HCT116 (cell line): ENCODE measurements around the gene ANKRD36B. TPM values are rescaled to one million over a fixed set of nuclear protein-coding genes. Genes with fewer than 3 reads are reported as not detected.
"Not testable (repeated sequence)": the region's sequence is repeated elsewhere in the genome, so short reads cannot be mapped to it uniquely, and the experiment has no call there.

Source experiments
- ATAC-seq: fragments of 200-7000 bp; cut with Tn5 transposase; 2 replicates; pipeline ENCODE4 v1.9.1; 2020; ENCODE audit warnings: mild to moderate bottlenecking, moderate library complexity
- BruUV-seq: library from RNA; stranded (reverse); fragments of 400-500 nt; replicated peaks from 2 replicates; lab custom pipeline; 2021; lab: Mats Ljungman, UMichigan
- CTCF ChIA-PET: fragments of 300-600 bp; sonication (Branson Sonifier 250); formaldehyde crosslinking; loops from one replicate; lab custom pipeline; 2021; ENCODE audit warnings: antibody characterized with exemption; lab: Charles Lee
- POLR2A ChIA-PET: fragments of 300-600, 350-600 bp; sonication (Branson Sonifier 250); formaldehyde crosslinking; loops from one replicate; lab custom pipeline; 2021; ENCODE audit warnings: antibody characterized with exemption; lab: Charles Lee
- RAD21 ChIA-PET, 2 experiments: fragments of 300-600 bp; sonication (Branson Sonifier 250); formaldehyde crosslinking; loops; one replicate each; lab custom pipeline; 2023; ENCODE audit warnings: low total read pairs in 2 of 2; ENCODE audit not compliant: uncharacterized antibody in 2 of 2, unreplicated experiment in 2 of 2, low non-redundant PET in 1 of 2; lab: Charles Lee
- DNase-seq: peaks from one replicate; pipeline ENCODE4 v3.0.0-alpha.2; 2010; ENCODE audit warnings: low read depth, low spot score
- H2AFZ ChIP-seq: fragments of 200-600 bp; shearing (Covaris generic), sonication (generic); 2 replicates; pipeline ENCODE4 v1.6.1; 2017; ENCODE audit warnings: low read depth, mixed run types, mixed read lengths, antibody characterized with exemption, low read length; ENCODE audit not compliant: poor library complexity, severe bottlenecking
- H3K27ac ChIP-seq: 2 replicates; pipeline ENCODE4 v1.5.1; 2012; ENCODE audit warnings: low read depth, low read length
- H3K27me3 ChIP-seq: fragments of 200-600 bp; sonication (generic); 2 replicates; pipeline ENCODE4 v1.6.1; 2016; ENCODE audit warnings: mixed run types, low read length, mixed read lengths; ENCODE audit not compliant: insufficient read depth
- H3K36me3 ChIP-seq, 2 experiments: fragments of 200-500 bp in 1 of 2; fragments of 200-600 bp in 1 of 2; sonication (Bioruptor generic) in 1 of 2; sonication (generic) in 1 of 2; 2 replicates each; pipeline versions ENCODE4 v1.5.1 to v1.6.1; 2014 to 2016; ENCODE audit warnings: low read length in 2 of 2, inconsistent platforms in 1 of 2, mixed read lengths in 1 of 2, mixed run types in 1 of 2; ENCODE audit not compliant: insufficient read depth in 2 of 2, control insufficient read depth in 1 of 2
- H3K4me1 ChIP-seq, 2 experiments: fragments of 200-600 bp in 1 of 2; sonication (generic) in 1 of 2; 2 replicates each; pipeline versions ENCODE4 v1.5.1 to v1.6.1; 2012 to 2017; ENCODE audit warnings: low read length in 2 of 2, inconsistent platforms in 1 of 2, mild to moderate bottlenecking in 1 of 2, mixed read lengths in 1 of 2, mixed run types in 1 of 2, moderate library complexity in 1 of 2; ENCODE audit not compliant: insufficient read depth in 2 of 2, control insufficient read depth in 1 of 2
- H3K4me2 ChIP-seq: fragments of 200-600 bp; sonication (generic); 2 replicates; pipeline ENCODE4 v1.6.1; 2017; ENCODE audit warnings: mixed run types, low read length, mixed read lengths
- H3K4me3 ChIP-seq, 2 experiments: fragments of 200-600 bp in 1 of 2; sonication (generic) in 1 of 2; replicated peaks in 1 of 2; 2 replicates each; pipeline ENCODE4 v1.5.1; 2011 to 2016; ENCODE audit warnings: low read length in 2 of 2, control low read depth in 1 of 2, low read depth in 1 of 2, mild to moderate bottlenecking in 1 of 2, mixed read lengths in 1 of 2, mixed run types in 1 of 2
- H3K79me2 ChIP-seq: fragments of 200-600 bp; sonication (generic); 2 replicates; pipeline ENCODE4 v1.6.1; 2017; ENCODE audit warnings: mild to moderate bottlenecking, mixed run types, low read length, moderate library complexity, mixed read lengths; ENCODE audit not compliant: insufficient read depth
- H3K9ac ChIP-seq: fragments of 200-600 bp; sonication (generic); 2 replicates; pipeline ENCODE4 v1.6.1; 2016; ENCODE audit warnings: low read length, mixed read lengths
- H3K9me2 ChIP-seq: fragments of 200-600 bp; sonication (generic), shearing (Covaris generic); 2 replicates; pipeline ENCODE4 v1.6.1; 2017; ENCODE audit warnings: mixed run types, mild to moderate bottlenecking, moderate library complexity; ENCODE audit not compliant: insufficient read depth
- H3K9me3 ChIP-seq, 2 experiments: fragments of 200-500 bp in 1 of 2; fragments of 200-600 bp in 1 of 2; sonication (Bioruptor generic) in 1 of 2; sonication (generic) in 1 of 2; 2 replicates each; pipeline ENCODE4 v1.6.1; 2014 to 2017; ENCODE audit warnings: low read length in 2 of 2, mixed read lengths in 2 of 2, inconsistent platforms in 1 of 2, low read depth in 1 of 2, mild to moderate bottlenecking in 1 of 2, mixed run types in 1 of 2, moderate library complexity in 1 of 2; ENCODE audit not compliant: control insufficient read depth in 1 of 2, insufficient read depth in 1 of 2
- H4K20me1 ChIP-seq: fragments of 200-600 bp; sonication (generic), shearing (Covaris generic); 2 replicates; pipeline ENCODE4 v1.6.1; 2017; ENCODE audit warnings: mixed run types, mild to moderate bottlenecking, moderate library complexity; ENCODE audit not compliant: insufficient read depth
- intact Hi-C: fragments of 100-400 bp; cut with micrococcal nuclease; formaldehyde crosslinking; loops from 2 replicates; pipeline ENCODE4 v1.10.0; 2022
- total RNA-seq: library from RNA; stranded (reverse); gene quantifications from one replicate; pipeline ENCODE4 v1.2.1, GENCODE V29; 2021; ENCODE audit not compliant: unreplicated experiment

Gene ANKRD36B
- total RNA-seq, 1 experiment from 2014 or later = 16.5 TPM

GRCh38 chr2:97490141-97490540, 99.5 kb downstream of the ANKRD36B start:
- RAD21 ChIA-PET, intact Hi-C loops, H3K36me3 ChIP-seq, H3K79me2 ChIP-seq, POLR2A ChIA-PET, CTCF ChIA-PET, H4K20me1 ChIP-seq, H3K4me3 ChIP-seq, H3K27me3 ChIP-seq, H3K9me3 ChIP-seq, H3K4me1 ChIP-seq, H2AFZ ChIP-seq, H3K9ac ChIP-seq, H3K27ac ChIP-seq, ATAC-seq, BruUV-seq, DNase-seq, H3K9me2 ChIP-seq, H3K4me2 ChIP-seq: not testable (repeated sequence)

Other genes starting within 250 kb of the ANKRD36B start
- 283 TPM for gene COX5B, start 56.2 kb upstream of the ANKRD36B start, total RNA-seq
- 42.8 TPM for gene ACTR1B, start 74.2 kb upstream of the ANKRD36B start, total RNA-seq
- gene C2orf92, start 79.8 kb upstream of the ANKRD36B start, total RNA-seq = 3.0 TPM
- gene ZAP70, start 123.7 kb upstream of the ANKRD36B start, total RNA-seq = 0.91 TPM